ENCODE data around the gene RAB38. TPM values are rescaled to one million over a fixed set of nuclear protein-coding genes. Genes with fewer than 3 reads are reported as not detected.

RAB38 gene
- total RNA-seq, 1 donor = 1.1 TPM

DNA sequence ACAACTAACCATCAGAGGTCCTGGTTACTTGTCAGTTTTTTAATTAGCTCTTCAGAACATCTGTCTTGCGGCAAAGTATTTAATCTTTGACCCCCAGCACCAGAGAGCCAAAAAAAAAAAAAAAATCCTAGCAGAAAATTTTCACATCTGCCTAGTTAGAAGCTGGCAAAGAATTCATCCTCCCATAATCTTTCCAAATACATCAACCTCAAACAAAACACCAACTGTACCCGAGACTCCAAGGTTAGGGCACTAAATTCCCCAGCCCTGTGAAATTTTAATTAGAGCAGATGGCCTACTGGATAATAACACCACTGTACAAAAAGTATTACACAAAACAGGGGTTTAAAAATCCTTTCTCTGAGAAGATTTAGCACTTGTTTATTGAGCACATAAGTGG lies 55.7 kb downstream of the RAB38 start:
- Histone ChIP-seq H3K79me2 (ENCODE audit: insufficient read depth, low read length) (no peaks in the 10 kb centered on the region), H3K36me3 (ENCODE audit: insufficient read depth, low read length) (no peaks in the 10 kb centered on the region), H3K27me3 (ENCODE audit: insufficient read depth, low read length) (no peaks in the 10 kb centered on the region), H2AFZ (ENCODE audit: low read length) (no peak overlapping the region), H3K9me3 (ENCODE audit: low read depth, low read length) (no peaks in the 10 kb centered on the region), H3K4me1 (ENCODE audit: insufficient read depth, low read length) (no peaks in the 10 kb centered on the region), H4K20me1 (ENCODE audit: insufficient read depth, low read length) (no peaks in the 10 kb centered on the region), H3K4me2 (ENCODE audit: insufficient read depth, low read length) (no peak overlapping the region), H3K27ac (ENCODE audit: low read depth, low read length) (no peak overlapping the region), H3K4me3 (ENCODE audit: insufficient read depth, low read length) (no peak overlapping the region)
- DNase-seq (ENCODE audit: insufficient read length, low spot score, missing footprints) = no peak
- TF ChIP-seq, protein P1, sequence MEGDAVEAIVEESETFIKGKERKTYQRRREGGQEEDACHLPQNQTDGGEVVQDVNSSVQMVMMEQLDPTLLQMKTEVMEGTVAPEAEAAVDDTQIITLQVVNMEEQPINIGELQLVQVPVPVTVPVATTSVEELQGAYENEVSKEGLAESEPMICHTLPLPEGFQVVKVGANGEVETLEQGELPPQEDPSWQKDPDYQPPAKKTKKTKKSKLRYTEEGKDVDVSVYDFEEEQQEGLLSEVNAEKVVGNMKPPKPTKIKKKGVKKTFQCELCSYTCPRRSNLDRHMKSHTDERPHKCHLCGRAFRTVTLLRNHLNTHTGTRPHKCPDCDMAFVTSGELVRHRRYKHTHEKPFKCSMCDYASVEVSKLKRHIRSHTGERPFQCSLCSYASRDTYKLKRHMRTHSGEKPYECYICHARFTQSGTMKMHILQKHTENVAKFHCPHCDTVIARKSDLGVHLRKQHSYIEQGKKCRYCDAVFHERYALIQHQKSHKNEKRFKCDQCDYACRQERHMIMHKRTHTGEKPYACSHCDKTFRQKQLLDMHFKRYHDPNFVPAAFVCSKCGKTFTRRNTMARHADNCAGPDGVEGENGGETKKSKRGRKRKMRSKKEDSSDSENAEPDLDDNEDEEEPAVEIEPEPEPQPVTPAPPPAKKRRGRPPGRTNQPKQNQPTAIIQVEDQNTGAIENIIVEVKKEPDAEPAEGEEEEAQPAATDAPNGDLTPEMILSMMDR (IDR thresholded peaks at IDR 0.05; ENCODE audit: extremely low read depth, low read depth, low read length) = no peak

DNA sequence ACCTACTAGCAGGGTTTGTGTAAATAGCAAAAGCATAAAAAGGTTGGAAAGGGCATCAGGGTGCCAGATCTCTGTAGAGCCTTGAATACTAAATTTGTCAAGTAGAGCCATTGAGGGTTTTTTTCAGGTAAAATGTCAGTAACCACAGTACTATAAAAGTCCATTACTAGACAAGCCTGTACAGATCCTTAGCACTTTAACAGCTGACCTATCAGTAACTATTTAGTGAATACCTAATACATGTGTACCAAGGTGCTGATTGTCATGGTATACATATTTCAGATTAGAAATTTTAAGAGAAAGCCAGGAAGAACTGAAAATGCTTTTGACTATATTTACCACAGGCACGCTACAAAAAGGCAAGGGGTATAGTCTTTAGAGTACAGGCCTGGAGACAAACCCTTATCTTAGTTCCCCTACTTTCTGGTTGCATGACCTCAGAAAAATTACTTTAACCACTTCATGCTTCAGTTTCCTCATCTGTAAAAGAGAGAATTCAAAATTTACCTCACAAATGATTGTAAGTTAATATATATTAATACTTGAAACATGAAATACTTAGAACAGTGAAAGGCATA lies 57.9 kb downstream of the RAB38 start:
- H3K27ac ChIP-seq (ENCODE audit: low read depth, low read length) = no peak overlapping the region
- H3K36me3 ChIP-seq (ENCODE audit: insufficient read depth, low read length) = no peaks in the 10 kb centered on the region
- DNase-seq (ENCODE audit: insufficient read length, low spot score, missing footprints) = no peak
- H3K9me3 ChIP-seq (ENCODE audit: low read depth, low read length) = no peaks in the 10 kb centered on the region
- no peaks in the 10 kb centered on the region for H3K4me1 ChIP-seq (ENCODE audit: insufficient read depth, low read length)
- no peaks in the 10 kb centered on the region for H3K79me2 ChIP-seq (ENCODE audit: insufficient read depth, low read length)
- no peak overlapping the region for H2AFZ ChIP-seq (ENCODE audit: low read length)
- no peaks in the 10 kb centered on the region for H4K20me1 ChIP-seq (ENCODE audit: insufficient read depth, low read length)
- no peak overlapping the region for H3K4me2 ChIP-seq (ENCODE audit: insufficient read depth, low read length)
- TF ChIP-seq, protein P1 (IDR thresholded peaks at IDR 0.05; ENCODE audit: extremely low read depth, low read depth, low read length) = no peak
- H3K27me3 ChIP-seq (ENCODE audit: insufficient read depth, low read length) = no peaks in the 10 kb centered on the region
- no peak overlapping the region for H3K4me3 ChIP-seq (ENCODE audit: insufficient read depth, low read length)

DNA sequence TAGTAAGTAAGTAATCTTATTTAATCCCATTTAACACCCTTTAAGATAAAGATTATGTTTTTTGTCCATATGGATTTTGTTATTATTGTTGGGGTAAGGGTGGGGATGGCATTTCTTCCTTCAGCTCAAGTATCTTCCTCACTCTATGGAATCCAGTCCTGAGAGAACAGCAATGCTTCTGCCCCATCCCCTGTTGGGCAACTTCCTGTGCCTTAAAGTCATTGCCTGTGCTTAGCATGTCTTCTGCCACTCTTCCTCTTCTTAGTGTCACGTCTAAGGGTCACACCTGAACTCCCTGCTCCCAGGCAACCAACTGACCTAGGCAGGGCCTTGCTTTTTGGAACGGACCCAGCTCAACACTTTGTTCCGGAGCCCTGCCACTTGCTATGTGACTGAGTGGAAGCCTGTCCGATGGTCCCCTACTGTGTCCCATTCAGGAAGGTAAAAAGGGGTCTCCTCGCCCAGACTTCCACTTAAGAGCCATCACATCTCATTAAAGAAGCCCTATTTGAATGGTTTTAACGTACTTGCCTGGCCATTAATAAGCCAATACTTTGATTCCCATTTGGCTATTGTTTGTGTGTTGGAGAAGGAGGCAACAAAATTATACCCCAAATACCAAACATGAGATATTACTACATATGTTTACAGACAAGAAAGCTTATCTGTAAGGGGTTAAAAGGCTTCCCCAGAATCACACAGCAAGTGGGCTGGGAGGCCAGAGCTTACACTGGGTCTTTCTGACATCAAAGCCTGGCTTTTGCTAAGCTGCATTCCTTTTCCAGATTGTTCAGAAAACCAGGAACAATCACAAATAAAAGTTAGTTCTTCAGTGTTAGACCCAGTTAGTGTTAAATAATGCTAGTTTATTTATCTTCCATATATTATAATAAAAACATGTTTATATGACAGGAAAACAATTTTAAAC lies 59.2 kb downstream of the RAB38 start:
- Histone ChIP-seq H3K27me3 (ENCODE audit: insufficient read depth, low read length) (no peaks in the 10 kb centered on the region), H3K9me3 (ENCODE audit: low read depth, low read length) (no peaks in the 10 kb centered on the region), H3K4me2 (ENCODE audit: insufficient read depth, low read length) (no peak overlapping the region), H3K27ac (ENCODE audit: low read depth, low read length) (no peak overlapping the region), H3K4me3 (ENCODE audit: insufficient read depth, low read length) (no peak overlapping the region), H2AFZ (ENCODE audit: low read length) (no peak overlapping the region), H3K4me1 (ENCODE audit: insufficient read depth, low read length) (no peaks in the 10 kb centered on the region), H4K20me1 (ENCODE audit: insufficient read depth, low read length) (no peaks in the 10 kb centered on the region), H3K79me2 (ENCODE audit: insufficient read depth, low read length) (no peaks in the 10 kb centered on the region), H3K36me3 (ENCODE audit: insufficient read depth, low read length) (no peaks in the 10 kb centered on the region)
- peak; percentile 18 for DNase-seq (ENCODE audit: insufficient read length, low spot score, missing footprints)
- TF ChIP-seq, protein P1 (IDR thresholded peaks at IDR 0.05; ENCODE audit: extremely low read depth, low read depth, low read length) = no peak

DNA sequence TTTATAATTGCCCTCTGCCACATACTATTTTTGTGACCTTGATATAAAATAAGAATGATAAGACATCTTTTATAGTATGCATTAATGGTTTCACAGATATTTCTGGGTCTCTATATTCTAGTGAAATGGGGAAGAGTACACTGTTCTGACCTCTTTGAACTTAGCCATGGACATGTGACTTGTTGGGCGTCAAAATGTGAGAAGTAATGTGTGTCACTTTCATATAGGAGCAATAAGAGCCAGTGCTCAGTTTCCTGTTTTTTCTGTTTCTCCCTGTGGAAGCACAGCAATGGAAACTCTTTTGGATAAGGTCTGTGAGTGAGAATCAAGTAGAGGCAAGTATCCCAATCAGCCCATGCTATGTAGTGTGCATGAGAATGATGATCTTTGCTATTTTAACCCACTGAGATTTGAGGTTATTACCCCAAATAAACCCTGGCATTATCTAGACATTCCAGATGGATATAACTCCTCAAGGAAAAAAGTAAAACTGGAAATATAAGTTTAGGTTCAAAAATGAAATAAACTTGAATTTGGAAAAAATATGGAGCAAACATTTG lies 60.7 kb downstream of the RAB38 start:
- no peaks in the 10 kb centered on the region for H3K79me2 ChIP-seq (ENCODE audit: insufficient read depth, low read length)
- TF ChIP-seq, protein P1 (IDR thresholded peaks at IDR 0.05; ENCODE audit: extremely low read depth, low read depth, low read length) = no peak
- H4K20me1 ChIP-seq (ENCODE audit: insufficient read depth, low read length) = no peaks in the 10 kb centered on the region
- no peaks in the 10 kb centered on the region for H3K27me3 ChIP-seq (ENCODE audit: insufficient read depth, low read length)
- no peak overlapping the region for H3K4me3 ChIP-seq (ENCODE audit: insufficient read depth, low read length)
- DNase-seq (ENCODE audit: insufficient read length, low spot score, missing footprints) = no peak
- no peak overlapping the region for H3K4me2 ChIP-seq (ENCODE audit: insufficient read depth, low read length)
- no peak overlapping the region for H2AFZ ChIP-seq (ENCODE audit: low read length)
- H3K36me3 ChIP-seq (ENCODE audit: insufficient read depth, low read length) = no peaks in the 10 kb centered on the region
- H3K9me3 ChIP-seq (ENCODE audit: low read depth, low read length) = no peaks in the 10 kb centered on the region
- no peak overlapping the region for H3K27ac ChIP-seq (ENCODE audit: low read depth, low read length)
- no peaks in the 10 kb centered on the region for H3K4me1 ChIP-seq (ENCODE audit: insufficient read depth, low read length)

Data from osteoblast (primary cell).